GM15510 (cell line): ENCODE results near the gene SNRPA1.

ENCODE experiments used
- POLR2A ChIP-seq: IDR thresholded peaks from 3 replicates; pipeline ENCODE4 v1.6.1; 2011; ENCODE audit warnings: borderline replicate concordance; ENCODE audit not compliant: insufficient read length; ENCODE audit errors: extremely low read depth

The SNRPA1 gene

GRCh38 chr15:101308604-101309435, 13.8 kb upstream of the SNRPA1 start:
- TF ChIP-seq POLR2A = no peak

GRCh38 chr15:101307897-101308603, 13.0 kb upstream of the SNRPA1 start:
- no peak for TF ChIP-seq POLR2A

- no peak for TF ChIP-seq POLR2A
Measured at GRCh38 chr15:101307048-101307896, 12.2 kb upstream of the SNRPA1 start.

- no peak for TF ChIP-seq POLR2A
Measured at GRCh38 chr15:101306341-101307047, 11.4 kb upstream of the SNRPA1 start.

- no peak for TF ChIP-seq POLR2A
Measured at GRCh38 chr15:101305820-101306255, 10.8 kb upstream of the SNRPA1 start.

- no peak for TF ChIP-seq POLR2A
Measured at GRCh38 chr15:101303408-101303807, 8.4 kb upstream of the SNRPA1 start.

- no peak for TF ChIP-seq POLR2A
Measured at GRCh38 chr15:101296418-101297405, 1.7 kb upstream of the SNRPA1 start.

- no peak for TF ChIP-seq POLR2A
Measured at GRCh38 chr15:101295607-101296161, 636 bp upstream of the SNRPA1 start.

- no peak for TF ChIP-seq POLR2A
Measured at GRCh38 chr15:101293122-101293521, 1.9 kb downstream of the SNRPA1 start.

GRCh38 chr15:101288905-101289513, 6.0 kb downstream of the SNRPA1 start:
- TF ChIP-seq POLR2A = no peak

- TF ChIP-seq POLR2A = no peak
Measured at GRCh38 chr15:101286471-101287114, 8.5 kb downstream of the SNRPA1 start.

- TF ChIP-seq POLR2A = no peak
Measured at GRCh38 chr15:101283931-101284330, 11.1 kb downstream of the SNRPA1 start.
